GM23338 (cell line): Measurements from ENCODE around the gene GOLGA7B. TPM values are rescaled to one million over a fixed set of nuclear protein-coding genes. Genes with fewer than 3 reads are reported as not detected.

Experiments
- ATAC-seq: fragments of 200-7000 bp; cut with Tn5 transposase; 3 replicates; pipeline ENCODE4 v1.9.1; 2020
- DNase-seq: peaks from one replicate; pipeline ENCODE4 v3.0.0-alpha.2; 2015; ENCODE audit warnings: low spot score
- H2AFZ ChIP-seq: fragments of 200-600 bp; sonication (generic); 2 replicates; pipeline ENCODE4 v1.8.0; 2016; ENCODE audit warnings: antibody characterized with exemption, mild to moderate bottlenecking, moderate library complexity
- H3F3A ChIP-seq: fragments of 200-600 bp; sonication (generic); replicated peaks from 2 replicates; pipeline ENCODE4 v1.8.0; 2017; ENCODE audit warnings: antibody characterized with exemption, mixed run types, low read depth
- H3K27ac ChIP-seq: fragments of 200-600 bp; sonication (generic); 2 replicates; pipeline ENCODE4 v1.6.1; 2016; ENCODE audit warnings: low read depth
- H3K27me3 ChIP-seq: fragments of 200-600 bp; sonication (generic); 2 replicates; pipeline ENCODE4 v1.8.0; 2016; ENCODE audit warnings: mild to moderate bottlenecking, mixed run types, moderate library complexity; ENCODE audit not compliant: insufficient read depth
- H3K36me3 ChIP-seq: fragments of 200-600 bp; sonication (generic); 2 replicates; pipeline ENCODE4 v1.8.0; 2016; ENCODE audit warnings: mild to moderate bottlenecking; ENCODE audit not compliant: insufficient read depth
- H3K4me1 ChIP-seq: fragments of 200-600 bp; sonication (generic); 2 replicates; pipeline ENCODE4 v1.8.0; 2016; ENCODE audit warnings: mild to moderate bottlenecking, moderate library complexity; ENCODE audit not compliant: insufficient read depth
- H3K4me2 ChIP-seq: fragments of 200-600 bp; sonication (generic); 2 replicates; pipeline ENCODE4 v1.7.1; 2017; ENCODE audit warnings: mixed run types
- H3K4me3 ChIP-seq: fragments of 200-600 bp; sonication (generic); 2 replicates; pipeline ENCODE4 v1.6.1; 2016; ENCODE audit warnings: mixed run types
- H3K79me2 ChIP-seq: fragments of 200-600 bp; sonication (generic); replicated peaks from 2 replicates; pipeline ENCODE4 v1.8.0; 2017; ENCODE audit warnings: mild to moderate bottlenecking; ENCODE audit not compliant: insufficient read depth
- H3K9me2 ChIP-seq: fragments of 200-600 bp; sonication (generic); 2 replicates; pipeline ENCODE4 v1.8.0; 2017; ENCODE audit not compliant: insufficient read depth
- H4K20me1 ChIP-seq: fragments of 200-600 bp; sonication (generic); replicated peaks from 2 replicates; pipeline ENCODE4 v1.8.0; 2017; ENCODE audit warnings: mild to moderate bottlenecking; ENCODE audit not compliant: insufficient read depth
- H3K27ac Mint-ChIP-seq: 2 replicates; pipeline ENCODE4 v1.8.0; 2020; ENCODE audit warnings: inconsistent platforms, mild to moderate bottlenecking, moderate library complexity, mixed read lengths
- H3K27me3 Mint-ChIP-seq: 3 replicates; pipeline ENCODE4 v1.8.0; 2022; ENCODE audit warnings: low read depth, mild to moderate bottlenecking, moderate library complexity, mixed read lengths, inconsistent platforms; ENCODE audit not compliant: insufficient read depth, poor library complexity
- H3K36me3 Mint-ChIP-seq: 3 replicates; pipeline ENCODE4 v1.8.0; 2021; ENCODE audit warnings: low read depth, mild to moderate bottlenecking, inconsistent platforms, moderate library complexity, mixed read lengths
- H3K4me1 Mint-ChIP-seq: 3 replicates; pipeline ENCODE4 v1.8.0; 2020; ENCODE audit warnings: mild to moderate bottlenecking, inconsistent platforms, mixed read lengths
- H3K4me3 Mint-ChIP-seq: 3 replicates; pipeline ENCODE4 v1.8.0; 2021; ENCODE audit warnings: moderate library complexity, mild to moderate bottlenecking, inconsistent platforms, mixed read lengths
- H3K9me3 Mint-ChIP-seq: 3 replicates; pipeline ENCODE4 v1.8.0; 2020; ENCODE audit warnings: moderate library complexity, mild to moderate bottlenecking, inconsistent platforms, mixed read lengths
- CREB1 ChIP-seq: fragments of 250-450 bp; sonication (Bioruptor Pico); IDR thresholded peaks from 2 replicates; pipeline ENCODE4 v1.5.0; 2020; ENCODE audit warnings: low read depth, mild to moderate bottlenecking, moderate library complexity
- ETS1 ChIP-seq: IDR thresholded peaks from 2 replicates; pipeline ENCODE4 v1.6.1; 2016; ENCODE audit warnings: antibody characterized with exemption
- EZH2 ChIP-seq: fragments of 200-600 bp; sonication (generic); IDR thresholded peaks from one replicate; pipeline ENCODE4 v1.8.0; 2017; ENCODE audit warnings: antibody characterized with exemption, mild to moderate bottlenecking, low read depth; ENCODE audit not compliant: unreplicated experiment
- EZH2phosphoT487 ChIP-seq: fragments of 200-600 bp; sonication (generic); IDR thresholded peaks from one replicate; pipeline ENCODE4 v1.8.1; 2018; ENCODE audit warnings: antibody characterized with exemption; ENCODE audit not compliant: unreplicated experiment
- JUNB ChIP-seq: IDR thresholded peaks from one replicate; pipeline ENCODE4 v1.6.1; 2016; ENCODE audit warnings: antibody characterized with exemption; ENCODE audit not compliant: unreplicated experiment
- NANOG ChIP-seq: IDR thresholded peaks from 2 replicates; pipeline ENCODE4 v1.6.1; 2016; ENCODE audit warnings: antibody characterized with exemption, borderline replicate concordance
- POLR2AphosphoS5 ChIP-seq: IDR thresholded peaks from 2 replicates; pipeline ENCODE4 v1.6.1; 2016; ENCODE audit warnings: antibody characterized with exemption, low read depth
- REST ChIP-seq: IDR thresholded peaks from one replicate; pipeline ENCODE4 v1.6.1; 2018; ENCODE audit warnings: antibody characterized with exemption; ENCODE audit not compliant: unreplicated experiment
- STAT1 ChIP-seq: IDR thresholded peaks from one replicate; pipeline ENCODE4 v1.6.1; 2016; ENCODE audit warnings: antibody characterized with exemption; ENCODE audit not compliant: unreplicated experiment
- ZNF462 ChIP-seq: fragments of 250-450 bp; sonication (Bioruptor Pico); IDR thresholded peaks from 2 replicates; pipeline ENCODE4 v1.5.0; 2020; ENCODE audit warnings: mild to moderate bottlenecking, moderate library complexity
- polyA plus RNA-seq: library from polyadenylated mRNA; unstranded; fragments of >200 nt; fragmentation: Nextera tagmentation; extraction: Ambion mirVana; gene quantifications from 2 replicates; pipeline ENCODE4 v1.2.1, GENCODE V29; 2016
- total RNA-seq: library from RNA; depleted of rRNA; stranded (reverse); fragments of >200 nt; shearing (Covaris generic); gene quantifications from 2 replicates; pipeline ENCODE4 v1.2.3, GENCODE V29; 2014

GOLGA7B gene
- total and polyA plus RNA-seq, 2 experiments from 2014 or later, result 0.14 to 0.15 TPM

GRCh38 chr10:97887399-97887798 lies 37.8 kb downstream of the GOLGA7B start (continued):
- TF ChIP-seq ZNF462 (CRISPR knock-in tag) (no peak), REST (no peak), EZH2 (no peak), NANOG (no peak), STAT1 (no peak), POLR2AphosphoS5 (no peak)

GRCh38 chr10:97888134-97888533 lies 38.5 kb downstream of the GOLGA7B start:
- no peaks in the 10 kb centered on the region for H3K79me2 ChIP-seq
- no peak overlapping the region for H3K4me3 Mint-ChIP-seq
- DNase-seq, result no peak
- H3K4me2 ChIP-seq, result no peak overlapping the region
- no peak for ATAC-seq
- no peak overlapping the region for H3K27ac Mint-ChIP-seq
- H3K4me1 Mint-ChIP-seq, result peaks cover 31% of the 10 kb centered on the region
- no peaks in the 10 kb centered on the region for H3F3A ChIP-seq
- no peaks in the 10 kb centered on the region for H3K27me3 ChIP-seq
- H2AFZ ChIP-seq, result no peak overlapping the region
- H3K4me3 ChIP-seq, result no peak overlapping the region
- peaks cover 14% of the 10 kb centered on the region; the same call in 1 of the 2 replicates for H3K4me1 ChIP-seq
- no peaks in the 10 kb centered on the region for H3K36me3 Mint-ChIP-seq
- H3K9me3 Mint-ChIP-seq, result no peaks in the 10 kb centered on the region
- H3K9me2 ChIP-seq, result 0 out of 2 replicates have a peak, but pooled peaks cover 2% of the 10 kb centered on the region
- no peaks in the 10 kb centered on the region for H3K36me3 ChIP-seq
- no peaks in the 10 kb centered on the region for H4K20me1 ChIP-seq
- H3K27ac ChIP-seq, result no peak overlapping the region
- H3K27me3 Mint-ChIP-seq, result peaks cover 5% of the 10 kb centered on the region
- TF ChIP-seq REST (no peak), STAT1 (no peak), EZH2phosphoT487 (no peak), ETS1 (no peak), JUNB (no peak), POLR2AphosphoS5 (no peak), CREB1 (no peak), EZH2 (no peak), NANOG (no peak)
